Tibial nerve (tissue), 4 donors: ENCODE measurements around the gene TMEM271. TPM values are rescaled to one million over a fixed set of nuclear protein-coding genes. Genes with fewer than 3 reads are reported as not detected.

Experiments used
- DNase-seq, 2 donors: peaks; one replicate each; pipeline ENCODE4 v3.0.0-alpha.2; 2019; ENCODE audit warnings: low spot score in 2 of 2
- H3K27ac ChIP-seq, 4 donors: fragments of 200-600 bp; sonication (generic) in 3 of 4; one replicate each; pipeline ENCODE4 v1.5.1; 2017 to 2019; ENCODE audit warnings: mild to moderate bottlenecking in 1 of 4
- H3K27me3 ChIP-seq, 2 donors: fragments of 200-600 bp; sonication (generic) in 1 of 2; one replicate each; pipeline versions ENCODE4 v1.5.1 to v1.6.0; 2017 to 2019
- H3K36me3 ChIP-seq, 3 donors: fragments of 200-600 bp; sonication (generic); one replicate each; pipeline ENCODE4 v1.5.1; 2018 to 2019
- H3K4me1 ChIP-seq, 4 donors: fragments of 200-600 bp; sonication (generic) in 3 of 4; one replicate each; pipeline ENCODE4 v1.5.1; 2017 to 2019
- H3K4me3 ChIP-seq, 4 donors: fragments of 200-600 bp; sonication (generic) in 3 of 4; one replicate each; pipeline ENCODE4 v1.5.1; 2017 to 2019; ENCODE audit warnings: mild to moderate bottlenecking in 1 of 4, moderate library complexity in 1 of 4
- H3K9me3 ChIP-seq, 4 donors: fragments of 200-600 bp; sonication (generic) in 3 of 4; one replicate each; pipeline ENCODE4 v1.5.1; 2017 to 2019
- CTCF ChIP-seq, 5 experiments: fragments of 200-600 bp in 3 of 5; fragments of 450-650 bp in 2 of 5; sonication (generic) in 3 of 5; IDR thresholded peaks; one replicate each; pipeline ENCODE4 v1.5.1; 2016 to 2019; ENCODE audit warnings: antibody characterized with exemption in 5 of 5, mild to moderate bottlenecking in 3 of 5, moderate library complexity in 2 of 5
- EP300 ChIP-seq, 2 donors: sonication (generic); formaldehyde crosslinking; IDR thresholded peaks; one replicate each; pipeline ENCODE4 v1.6.1; 2017; ENCODE audit warnings: antibody characterized with exemption in 2 of 2, mild to moderate bottlenecking in 1 of 2
- POLR2A ChIP-seq, 2 donors: fragments of 450-650 bp; IDR thresholded peaks; one replicate each; pipeline ENCODE4 v1.6.1; 2017; ENCODE audit warnings: antibody characterized with exemption in 2 of 2, mild to moderate bottlenecking in 2 of 2, moderate library complexity in 2 of 2
- WGBS, 2 donors: methylation state at CpG; one replicate each; pipeline ENCODE4 v1.1.5; 2018; 5-methylcytosine and 5-hydroxymethylcytosine counted together
- total RNA-seq, 4 donors: library from RNA; depleted of rRNA; stranded (reverse); fragments of >200 nt; gene quantifications; one replicate each; pipeline ENCODE4 v1.1.0, GENCODE V29; 2016

The TMEM271 gene
- total RNA-seq, 4 donors from 2014 or later: not detected

- TF ChIP-seq POLR2A (IDR thresholded peaks at IDR 0.05) (no peak), CTCF (IDR thresholded peaks at IDR 0.05) (no peak), EP300 (IDR thresholded peaks at IDR 0.05) (no peak)
- Histone ChIP-seq H3K4me3 (no peak overlapping the region), H3K9me3 (no peaks in the 10 kb centered on the region), H3K4me1 (no peaks in the 10 kb centered on the region), H3K36me3 (no peaks in the 10 kb centered on the region), H3K27ac (no peak overlapping the region), H3K27me3 (no peaks in the 10 kb centered on the region)
- DNase-seq: no peak
- WGBS, 2 donors: 74 to 78% methylated on average over 24 of the region's 24 CpGs
Observed at GRCh38 chr4:622996-623913, 47.2 kb upstream of the TMEM271 start.

GRCh38 chr4:622071-622995, 46.2 kb upstream of the TMEM271 start:
- H3K27me3 ChIP-seq: no peaks in the 10 kb centered on the region
- no peak overlapping the region for H3K4me3 ChIP-seq
- H3K36me3 ChIP-seq: no peaks in the 10 kb centered on the region
- no peaks in the 10 kb centered on the region for H3K9me3 ChIP-seq
- WGBS, 2 donors: 81 to 89% methylated on average over 22 of the region's 22 CpGs
- no peaks in the 10 kb centered on the region for H3K4me1 ChIP-seq
- no peak for DNase-seq
- TF ChIP-seq CTCF (IDR thresholded peaks at IDR 0.05): no peak
- no peak for TF ChIP-seq POLR2A (IDR thresholded peaks at IDR 0.05)
- TF ChIP-seq EP300 (IDR thresholded peaks at IDR 0.05): no peak
- H3K27ac ChIP-seq: no peak overlapping the region

- H3K27ac ChIP-seq: no peak overlapping the region
- WGBS, 2 donors: 75 to 76% methylated on average over 13 to 19 of the region's 22 CpGs
- no peaks in the 10 kb centered on the region for H3K36me3 ChIP-seq
- H3K4me1 ChIP-seq: no peaks in the 10 kb centered on the region
- TF ChIP-seq EP300 (IDR thresholded peaks at IDR 0.05) (no peak), POLR2A (IDR thresholded peaks at IDR 0.05) (no peak), CTCF (IDR thresholded peaks at IDR 0.05) (no peak)
- DNase-seq: no peak
- H3K27me3 ChIP-seq: no peaks in the 10 kb centered on the region
- H3K9me3 ChIP-seq: no peaks in the 10 kb centered on the region
- H3K4me3 ChIP-seq: no peak overlapping the region
Observed at GRCh38 chr4:621296-622070, 45.4 kb upstream of the TMEM271 start.

- no peaks in the 10 kb centered on the region for H3K36me3 ChIP-seq
- TF ChIP-seq POLR2A (IDR thresholded peaks at IDR 0.05) (no peak), CTCF (IDR thresholded peaks at IDR 0.05) (no peak), EP300 (IDR thresholded peaks at IDR 0.05) (no peak)
- H3K9me3 ChIP-seq: no peaks in the 10 kb centered on the region
- H3K27ac ChIP-seq: no peak overlapping the region
- no peaks in the 10 kb centered on the region for H3K27me3 ChIP-seq
- DNase-seq: no peak
- no peaks in the 10 kb centered on the region for H3K4me1 ChIP-seq
- H3K4me3 ChIP-seq: no peak overlapping the region
- WGBS, 2 donors: 92% methylated on average over 19 of the region's 19 CpGs
Observed at GRCh38 chr4:620851-621261, 44.8 kb upstream of the TMEM271 start.
